Choroid plexus epithelial cell (primary cell): ENCODE data around the gene KRTAP12-1.
"Not testable (repeated sequence)": the region's sequence is repeated elsewhere in the genome, so short reads cannot be mapped to it uniquely, and the experiment has no call there.

ENCODE experiments used
- DNase-seq: peaks from one replicate; pipeline ENCODE4 v3.0.0-alpha.2; 2010; ENCODE audit warnings: low read depth
- H3K4me3 ChIP-seq: 2 replicates; pipeline ENCODE4 v1.5.1; 2011; ENCODE audit warnings: low read depth, mild to moderate bottlenecking, control low read depth, low read length, moderate library complexity
- CTCF ChIP-seq: conservative IDR thresholded peaks from 2 replicates; pipeline ENCODE4 v1.5.1; 2011; ENCODE audit warnings: low read depth, mild to moderate bottlenecking, control low read depth, inconsistent platforms, low read length, moderate library complexity

KRTAP12-1 gene

GRCh38 chr21:44696572-44696971, 14.6 kb upstream of the KRTAP12-1 start:
- no peak for TF ChIP-seq CTCF
- no peak for DNase-seq
- no peak overlapping the region for H3K4me3 ChIP-seq

- TF ChIP-seq CTCF, result no peak
- no peak overlapping the region for H3K4me3 ChIP-seq
- DNase-seq, result no peak
Observed at GRCh38 chr21:44695641-44696040, 13.7 kb upstream of the KRTAP12-1 start.

- no peak for DNase-seq
- TF ChIP-seq CTCF, result no peak
- H3K4me3 ChIP-seq, result no peak overlapping the region
Observed at GRCh38 chr21:44695184-44695583, 13.2 kb upstream of the KRTAP12-1 start.

- no peak overlapping the region for H3K4me3 ChIP-seq
Observed at GRCh38 chr21:44694776-44695175, 12.8 kb upstream of the KRTAP12-1 start.

GRCh38 chr21:44692798-44693512, 11.0 kb upstream of the KRTAP12-1 start:
- no peak for DNase-seq
- no peak overlapping the region for H3K4me3 ChIP-seq
- no peak for TF ChIP-seq CTCF

More at GRCh38 chr21:44694776-44695175, 12.8 kb upstream of the KRTAP12-1 start:
- DNase-seq, result no peak
- no peak for TF ChIP-seq CTCF

GRCh38 chr21:44691686-44692085, 9.7 kb upstream of the KRTAP12-1 start:
- no peak overlapping the region for H3K4me3 ChIP-seq
- no peak for DNase-seq
- no peak for TF ChIP-seq CTCF

- H3K4me3 ChIP-seq, DNase-seq: not testable (repeated sequence)
Observed at GRCh38 chr21:44689740-44690139, 7.8 kb upstream of the KRTAP12-1 start.

- no peak for TF ChIP-seq CTCF
- H3K4me3 ChIP-seq, result no peak overlapping the region
- DNase-seq, result no peak
Observed at GRCh38 chr21:44687671-44688070, 5.7 kb upstream of the KRTAP12-1 start.
